ENCODE data around the gene UBL7.

The UBL7 gene

GRCh38 chr15:74445816-74446763, 14.9 kb downstream of the UBL7 start:
- no peaks in the 10 kb centered on the region for H3K4me1 ChIP-seq (ENCODE audit: low read length)
- DNase-seq = no peak
- no peaks in the 10 kb centered on the region for H4K20me1 ChIP-seq (ENCODE audit: insufficient read depth, low read length)
- no peaks in the 10 kb centered on the region for H3K79me2 ChIP-seq (ENCODE audit: low read length)
- H3K4me3 ChIP-seq (ENCODE audit: low read length) = no peak overlapping the region
- no peak overlapping the region for H3K4me2 ChIP-seq (ENCODE audit: low read depth, low read length)
- no peak overlapping the region for H3K9ac ChIP-seq (ENCODE audit: low read length)
- no peaks in the 10 kb centered on the region for H3K9me3 ChIP-seq (replicated peaks; ENCODE audit: insufficient read depth, low read length)
- H3K36me3 ChIP-seq (replicated peaks; ENCODE audit: insufficient read depth, low read length) = no peaks in the 10 kb centered on the region; the same call in 1 of the 2 replicates
- no peaks in the 10 kb centered on the region for H3K9me2 ChIP-seq (replicated peaks; ENCODE audit: insufficient read depth, low read length)
- H3F3A ChIP-seq (ENCODE audit: insufficient read depth, low read length) = no peaks in the 10 kb centered on the region
- no peak overlapping the region for H2AFZ ChIP-seq (ENCODE audit: low read length)
- H3K27ac ChIP-seq (ENCODE audit: low read length) = no peak overlapping the region
- no peaks in the 10 kb centered on the region for H3K27me3 ChIP-seq (replicated peaks; ENCODE audit: insufficient read depth, low read length)
- TF ChIP-seq EZH2phosphoT487 (IDR thresholded peaks at IDR 0.05; ENCODE audit: low read length) (no peak), EZH2 (optimal IDR thresholded peaks at IDR 0.05; ENCODE audit: low read depth, low read length) (no peak)

- DNase-seq = no peak
- Histone ChIP-seq H3F3A (ENCODE audit: insufficient read depth, low read length) (no peaks in the 10 kb centered on the region), H2AFZ (ENCODE audit: low read length) (no peak overlapping the region), H3K4me3 (ENCODE audit: low read length) (no peak overlapping the region), H3K4me1 (ENCODE audit: low read length) (no peaks in the 10 kb centered on the region), H3K79me2 (ENCODE audit: low read length) (no peaks in the 10 kb centered on the region), H3K27me3 (replicated peaks; ENCODE audit: insufficient read depth, low read length) (no peaks in the 10 kb centered on the region), H3K4me2 (ENCODE audit: low read depth, low read length) (no peak overlapping the region), H3K27ac (ENCODE audit: low read length) (no peak overlapping the region), H3K9ac (ENCODE audit: low read length) (no peak overlapping the region), H4K20me1 (ENCODE audit: insufficient read depth, low read length) (no peaks in the 10 kb centered on the region), H3K9me2 (replicated peaks; ENCODE audit: insufficient read depth, low read length) (no peaks in the 10 kb centered on the region), H3K36me3 (replicated peaks; ENCODE audit: insufficient read depth, low read length) (no peaks in the 10 kb centered on the region; the same call in 1 of the 2 replicates), H3K9me3 (replicated peaks; ENCODE audit: insufficient read depth, low read length) (no peaks in the 10 kb centered on the region)
- TF ChIP-seq CTCF (IDR thresholded peaks at IDR 0.05; ENCODE audit: low read length) = no peak
- no peak for TF ChIP-seq EZH2 (optimal IDR thresholded peaks at IDR 0.05; ENCODE audit: low read depth, low read length)
- no peak for TF ChIP-seq EZH2phosphoT487 (IDR thresholded peaks at IDR 0.05; ENCODE audit: low read length)
Measured at GRCh38 chr15:74444106-74445062, 16.6 kb downstream of the UBL7 start.

GRCh38 chr15:74443100-74443909, 17.7 kb downstream of the UBL7 start:
- no peak for DNase-seq
- no peak overlapping the region for H3K9ac ChIP-seq (ENCODE audit: low read length)
- peaks cover 4% of the 10 kb centered on the region for H3K4me1 ChIP-seq (ENCODE audit: low read length)
- no peaks in the 10 kb centered on the region for H3K9me3 ChIP-seq (replicated peaks; ENCODE audit: insufficient read depth, low read length)
- no peaks in the 10 kb centered on the region for H3K27me3 ChIP-seq (replicated peaks; ENCODE audit: insufficient read depth, low read length)
- H3K27ac ChIP-seq (ENCODE audit: low read length) = no peak overlapping the region
- H2AFZ ChIP-seq (ENCODE audit: low read length) = no peak overlapping the region
- no peaks in the 10 kb centered on the region for H3K9me2 ChIP-seq (replicated peaks; ENCODE audit: insufficient read depth, low read length)
- H4K20me1 ChIP-seq (ENCODE audit: insufficient read depth, low read length) = no peaks in the 10 kb centered on the region
- TF ChIP-seq EZH2 (optimal IDR thresholded peaks at IDR 0.05; ENCODE audit: low read depth, low read length) (no peak), EZH2phosphoT487 (IDR thresholded peaks at IDR 0.05; ENCODE audit: low read length) (no peak), CTCF (IDR thresholded peaks at IDR 0.05; ENCODE audit: low read length) (no peak)
- H3K4me2 ChIP-seq (ENCODE audit: low read depth, low read length) = no peak overlapping the region
- H3K4me3 ChIP-seq (ENCODE audit: low read length) = no peak overlapping the region
- no peaks in the 10 kb centered on the region; the same call in 1 of the 2 replicates for H3K36me3 ChIP-seq (replicated peaks; ENCODE audit: insufficient read depth, low read length)
- H3K79me2 ChIP-seq (ENCODE audit: low read length) = no peaks in the 10 kb centered on the region
- H3F3A ChIP-seq (ENCODE audit: insufficient read depth, low read length) = no peaks in the 10 kb centered on the region

Data from MM.1S (cell line).